Gastroesophageal sphincter (tissue), 4 donors: ENCODE measurements around the gene MOB3B. TPM values are rescaled to one million over a fixed set of nuclear protein-coding genes. Genes with fewer than 3 reads are reported as not detected.

ENCODE experiments used
- ATAC-seq: fragments of 150-250 bp; one replicate; pipeline ENCODE4 v1.9.1; 2016; ENCODE audit warnings: mild to moderate bottlenecking, moderate library complexity
- H3K27ac ChIP-seq, 4 donors: fragments of 200-600 bp; sonication (generic) in 3 of 4; 1 replicate in 3 of 4; 2 replicates in 1 of 4; pipeline ENCODE4 v1.5.1; 2016 to 2019
- H3K27me3 ChIP-seq: fragments of 200-600 bp; sonication (generic); one replicate; pipeline ENCODE4 v1.5.1; 2019
- H3K36me3 ChIP-seq, 2 donors: fragments of 200-600 bp; sonication (generic); one replicate each; pipeline ENCODE4 v1.5.1; 2019; ENCODE audit warnings: control low read depth in 1 of 2
- H3K4me1 ChIP-seq, 3 donors: fragments of 200-600 bp; sonication (generic); 1 replicate in 2 of 3; 2 replicates in 1 of 3; pipeline ENCODE4 v1.5.1; 2016 to 2019; ENCODE audit warnings: control low read depth in 2 of 3
- H3K4me3 ChIP-seq, 2 donors: fragments of 200-600 bp; sonication (generic); one replicate each; pipeline ENCODE4 v1.5.1; 2019; ENCODE audit warnings: mild to moderate bottlenecking in 1 of 2, moderate library complexity in 1 of 2
- H3K9me3 ChIP-seq, 3 donors: fragments of 200-600 bp; sonication (generic); one replicate each; pipeline ENCODE4 v1.5.1; 2017 to 2019; ENCODE audit warnings: control low read depth in 2 of 3
- EP300 ChIP-seq: sonication (generic); formaldehyde crosslinking; IDR thresholded peaks from one replicate; pipeline ENCODE4 v1.6.1; 2017; ENCODE audit warnings: antibody characterized with exemption, mild to moderate bottlenecking
- POLR2A ChIP-seq, 2 donors: fragments of 450-650 bp; IDR thresholded peaks; one replicate each; pipeline ENCODE4 v1.6.1; 2017; ENCODE audit warnings: antibody characterized with exemption in 2 of 2, mild to moderate bottlenecking in 2 of 2, moderate library complexity in 1 of 2
- POLR2AphosphoS5 ChIP-seq: sonication (generic); formaldehyde crosslinking; IDR thresholded peaks from one replicate; pipeline ENCODE4 v1.6.1; 2017; ENCODE audit warnings: antibody characterized with exemption
- WGBS, 2 donors: methylation state at CpG; one replicate each; pipeline ENCODE4 v1.1.5; 2018; ENCODE audit warnings: low coverage in 1 of 2; 5-methylcytosine and 5-hydroxymethylcytosine counted together
- total RNA-seq, 4 donors: library from RNA; depleted of rRNA; stranded (reverse); fragments of >200 nt; gene quantifications; one replicate each; pipeline ENCODE4 v1.1.0, GENCODE V29; 2016
- TF ChIP-seq, protein P1 (sequence below), 4 experiments: fragments of 200-600 bp in 2 of 4; fragments of 450-650 bp in 2 of 4; sonication (generic) in 1 of 4; IDR thresholded peaks; one replicate each; pipeline ENCODE4 v1.5.1; 2017 to 2019; ENCODE audit warnings: antibody characterized with exemption in 4 of 4, mild to moderate bottlenecking in 2 of 4, moderate library complexity in 2 of 4

The MOB3B gene
- total RNA-seq, 4 donors from 2014 or later: 10.2 to 12.4 (median 11.6) TPM

GRCh38 chr9:27572566-27572917 lies 42.9 kb upstream of the MOB3B start:
- no peaks in the 10 kb centered on the region for H3K36me3 ChIP-seq
- peaks cover 0 to 35% (median 5%) of the 10 kb centered on the region in 3 donors for H3K4me1 ChIP-seq
- no peaks in the 10 kb centered on the region for H3K27me3 ChIP-seq
- peak; percentile 19 for ATAC-seq
- peak overlapping the region; percentile 62 to 85 for H3K4me3 ChIP-seq
- TF ChIP-seq, protein P1, sequence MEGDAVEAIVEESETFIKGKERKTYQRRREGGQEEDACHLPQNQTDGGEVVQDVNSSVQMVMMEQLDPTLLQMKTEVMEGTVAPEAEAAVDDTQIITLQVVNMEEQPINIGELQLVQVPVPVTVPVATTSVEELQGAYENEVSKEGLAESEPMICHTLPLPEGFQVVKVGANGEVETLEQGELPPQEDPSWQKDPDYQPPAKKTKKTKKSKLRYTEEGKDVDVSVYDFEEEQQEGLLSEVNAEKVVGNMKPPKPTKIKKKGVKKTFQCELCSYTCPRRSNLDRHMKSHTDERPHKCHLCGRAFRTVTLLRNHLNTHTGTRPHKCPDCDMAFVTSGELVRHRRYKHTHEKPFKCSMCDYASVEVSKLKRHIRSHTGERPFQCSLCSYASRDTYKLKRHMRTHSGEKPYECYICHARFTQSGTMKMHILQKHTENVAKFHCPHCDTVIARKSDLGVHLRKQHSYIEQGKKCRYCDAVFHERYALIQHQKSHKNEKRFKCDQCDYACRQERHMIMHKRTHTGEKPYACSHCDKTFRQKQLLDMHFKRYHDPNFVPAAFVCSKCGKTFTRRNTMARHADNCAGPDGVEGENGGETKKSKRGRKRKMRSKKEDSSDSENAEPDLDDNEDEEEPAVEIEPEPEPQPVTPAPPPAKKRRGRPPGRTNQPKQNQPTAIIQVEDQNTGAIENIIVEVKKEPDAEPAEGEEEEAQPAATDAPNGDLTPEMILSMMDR (IDR thresholded peaks at IDR 0.05): no peak
- TF ChIP-seq POLR2AphosphoS5: peak; percentile 66
- 0% methylated on average over 2 to 5 of the region's 6 CpGs for WGBS, 2 donors
- H3K9me3 ChIP-seq: no peaks in the 10 kb centered on the region
- peak overlapping the region; percentile 89 to 100 (median 98) for H3K27ac ChIP-seq

- peak overlapping the region; percentile 89 to 100 (median 98) for H3K27ac ChIP-seq
- no peaks in the 10 kb centered on the region for H3K9me3 ChIP-seq
- H3K27me3 ChIP-seq: no peaks in the 10 kb centered on the region
- TF ChIP-seq, protein P1 (IDR thresholded peaks at IDR 0.05): no peak
- TF ChIP-seq POLR2A (IDR thresholded peaks at IDR 0.05) (no peak), EP300 (no peak), POLR2AphosphoS5 (no peak)
- H3K4me3 ChIP-seq: peak overlapping the region; percentile 62 to 85
- peaks cover 0 to 35% (median 5%) of the 10 kb centered on the region in 3 donors for H3K4me1 ChIP-seq
- WGBS, 2 donors: 36 to 45% methylated on average over 3 of the region's 3 CpGs
- no peak for ATAC-seq
- no peaks in the 10 kb centered on the region for H3K36me3 ChIP-seq
These were observed 42.4 kb upstream of the MOB3B start for GRCh38 chr9:27572061-27572460.

GRCh38 chr9:27571011-27571410 lies 41.4 kb upstream of the MOB3B start:
- 85 to 98% methylated on average over 4 of the region's 4 CpGs for WGBS, 2 donors
- Histone ChIP-seq H3K27me3 (no peaks in the 10 kb centered on the region), H3K9me3 (no peaks in the 10 kb centered on the region), H3K36me3 (peaks cover 0 to 9% of the 10 kb centered on the region in 2 donors), H3K4me1 (peaks cover 0 to 39% (median 5%) of the 10 kb centered on the region in 3 donors), H3K4me3 (no peak overlapping the region), H3K27ac (peak overlapping the region in 2 of 4 donors; percentile 99 to 100)
- TF ChIP-seq POLR2AphosphoS5 (no peak), EP300 (no peak)
- no peak for ATAC-seq

- WGBS, 2 donors: 92 to 93% methylated on average over 2 of the region's 2 CpGs
- no peak for ATAC-seq
- H3K27me3 ChIP-seq: no peaks in the 10 kb centered on the region
- H3K4me1 ChIP-seq: peaks cover 0 to 36% (median 5%) of the 10 kb centered on the region in 3 donors
- peaks cover 0 to 26% of the 10 kb centered on the region in 2 donors for H3K36me3 ChIP-seq
- no peak overlapping the region for H3K4me3 ChIP-seq
- H3K27ac ChIP-seq: no peak overlapping the region
- H3K9me3 ChIP-seq: no peaks in the 10 kb centered on the region
- TF ChIP-seq POLR2A (IDR thresholded peaks at IDR 0.05) (no peak), EP300 (no peak), POLR2AphosphoS5 (no peak)
- TF ChIP-seq, protein P1 (IDR thresholded peaks at IDR 0.05): no peak
These were observed 39.8 kb upstream of the MOB3B start for GRCh38 chr9:27569406-27569805.

GRCh38 chr9:27566118-27566517 lies 36.5 kb upstream of the MOB3B start:
- no peak for ATAC-seq
- peak overlapping the region in 2 of 4 donors; percentile 4 to 20 for H3K27ac ChIP-seq
- no peak overlapping the region for H3K4me3 ChIP-seq
- 96 to 100% methylated on average over 1 of the region's 1 CpG for WGBS, 2 donors
- H3K27me3 ChIP-seq: no peaks in the 10 kb centered on the region
- peaks cover 0 to 15% (median 0%) of the 10 kb centered on the region in 3 donors for H3K4me1 ChIP-seq
- TF ChIP-seq EP300: no peak
- TF ChIP-seq, protein P1 (IDR thresholded peaks at IDR 0.05): no peak
- no peak for TF ChIP-seq POLR2A (IDR thresholded peaks at IDR 0.05)
- no peak for TF ChIP-seq POLR2AphosphoS5
- peaks cover 0 to 42% of the 10 kb centered on the region in 2 donors for H3K36me3 ChIP-seq
- H3K9me3 ChIP-seq: no peaks in the 10 kb centered on the region
